ENCODE data around the gene PTPRN2. TPM values are rescaled to one million over a fixed set of nuclear protein-coding genes. Genes with fewer than 3 reads are reported as not detected.

PTPRN2 gene
- total RNA-seq, 1 donor from 2014 or later: 2.4 TPM

DNA sequence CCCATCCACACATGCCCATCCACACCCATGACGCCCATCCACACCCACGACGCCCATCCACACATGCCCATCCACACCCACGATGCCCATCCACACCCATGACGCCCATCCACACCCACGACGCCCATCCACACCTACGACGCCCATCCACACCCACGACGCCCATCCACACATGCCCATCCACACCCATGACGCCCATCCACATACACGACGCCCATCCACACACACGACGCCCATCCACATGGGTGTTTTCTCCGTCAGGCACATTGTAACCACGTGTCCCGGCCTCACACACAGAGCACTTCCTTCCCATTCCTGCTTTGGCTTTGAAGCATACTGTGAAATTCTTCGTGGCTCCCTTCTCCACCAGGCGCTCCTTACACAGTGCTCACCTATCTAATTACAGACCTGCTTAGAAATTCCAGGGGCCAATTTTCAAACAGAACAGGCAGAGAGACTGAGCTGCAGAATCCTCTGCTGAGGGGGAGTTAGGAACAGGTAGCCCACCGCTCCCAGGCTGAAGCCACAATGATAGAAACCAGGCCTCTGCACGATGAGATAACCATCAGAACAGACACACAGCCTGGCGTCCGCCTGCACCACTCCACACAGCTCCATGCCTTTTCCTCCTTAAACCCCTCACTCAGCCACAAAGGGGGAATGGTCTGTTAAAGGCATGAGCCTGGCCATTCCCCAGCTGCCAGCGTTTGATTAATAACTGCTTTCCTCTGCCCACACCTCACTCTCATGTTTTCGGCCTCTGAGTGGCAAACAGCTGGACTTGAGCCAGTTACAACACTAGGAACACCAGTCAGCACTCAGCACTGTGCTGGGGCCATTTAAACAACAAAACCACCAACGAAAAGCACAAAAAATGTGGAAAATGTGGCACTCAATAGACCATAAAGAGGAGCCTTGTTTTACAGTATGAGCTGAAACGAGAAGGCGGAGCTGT lies 501.6 kb downstream of the PTPRN2 start:
- no peak for DNase-seq (ENCODE audit: low read depth)
- Histone ChIP-seq H3K4me3 (ENCODE audit: low read depth, low read length) (no peak overlapping the region), H3K27me3 (ENCODE audit: control insufficient read depth, insufficient read depth, low read length) (no peaks in the 10 kb centered on the region), H3K36me3 (ENCODE audit: control insufficient read depth, insufficient read depth, low read length) (no peaks in the 10 kb centered on the region)
- no peak for TF ChIP-seq CTCF (IDR thresholded peaks at IDR 0.05; ENCODE audit: insufficient read depth, low read length, poor library complexity, severe bottlenecking)

DNA sequence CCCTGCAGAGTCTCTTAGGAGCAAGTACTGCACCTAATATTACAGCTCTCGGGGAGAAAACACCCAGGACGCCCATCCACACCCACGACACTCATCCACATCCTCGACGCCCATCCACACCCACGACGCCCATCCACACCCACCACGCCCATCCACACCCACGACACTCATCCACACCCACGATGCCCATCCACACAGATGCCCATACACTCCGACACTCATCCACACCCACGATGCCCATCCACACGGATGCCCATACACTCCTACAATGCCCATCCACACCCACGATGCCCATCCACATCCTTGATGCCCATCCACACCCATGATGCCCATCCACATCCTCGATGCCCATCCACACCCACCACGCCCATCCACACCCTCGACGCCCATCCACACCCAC lies 503.1 kb downstream of the PTPRN2 start:
- no peak for TF ChIP-seq CTCF (IDR thresholded peaks at IDR 0.05; ENCODE audit: insufficient read depth, low read length, poor library complexity, severe bottlenecking)
- no peaks in the 10 kb centered on the region for H3K36me3 ChIP-seq (ENCODE audit: control insufficient read depth, insufficient read depth, low read length)
- DNase-seq (ENCODE audit: low read depth): no peak
- no peak overlapping the region for H3K4me3 ChIP-seq (ENCODE audit: low read depth, low read length)
- H3K27me3 ChIP-seq (ENCODE audit: control insufficient read depth, insufficient read depth, low read length): no peaks in the 10 kb centered on the region

DNA sequence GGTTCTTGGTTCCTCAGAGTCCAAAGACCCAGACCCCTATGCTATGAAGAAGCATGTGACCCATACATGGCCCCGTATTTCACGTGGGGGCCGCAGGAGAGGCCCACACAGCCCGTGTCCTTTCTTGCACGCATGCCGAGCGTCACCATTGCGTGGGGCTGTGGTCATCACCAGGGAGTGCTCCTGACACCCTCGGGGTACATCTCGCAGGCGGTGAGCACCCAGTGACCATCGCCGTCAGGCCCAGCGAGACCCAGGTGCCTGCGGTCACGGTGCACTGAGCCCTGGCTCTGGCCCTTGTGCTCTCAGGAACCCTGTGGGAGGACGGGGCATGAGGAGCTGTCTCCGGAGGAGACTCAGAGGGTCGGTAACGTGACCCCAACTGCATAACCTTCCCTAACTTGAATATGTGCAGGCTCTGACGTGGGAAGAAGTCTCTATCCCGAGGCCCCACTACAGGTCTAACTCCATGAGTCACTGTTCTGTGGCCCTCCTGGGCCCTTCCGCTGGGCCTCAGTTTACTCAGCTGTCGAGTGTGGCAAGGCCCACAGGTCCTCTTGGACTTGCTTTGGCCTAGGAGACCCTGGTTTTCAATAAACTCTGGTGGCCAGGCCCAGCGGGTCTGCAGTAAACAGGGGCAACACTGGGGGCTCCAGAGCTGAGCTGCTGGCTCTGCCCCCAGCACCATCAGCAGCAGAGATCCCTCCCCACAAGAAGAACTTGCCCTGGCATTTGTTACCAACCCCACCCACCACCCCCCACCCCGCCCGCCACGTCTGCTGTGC lies 503.9 kb downstream of the PTPRN2 start:
- no peaks in the 10 kb centered on the region for H3K27me3 ChIP-seq (ENCODE audit: control insufficient read depth, insufficient read depth, low read length)
- no peak overlapping the region for H3K4me3 ChIP-seq (ENCODE audit: low read depth, low read length)
- no peak for DNase-seq (ENCODE audit: low read depth)
- no peaks in the 10 kb centered on the region for H3K36me3 ChIP-seq (ENCODE audit: control insufficient read depth, insufficient read depth, low read length)
- no peak for TF ChIP-seq CTCF (IDR thresholded peaks at IDR 0.05; ENCODE audit: insufficient read depth, low read length, poor library complexity, severe bottlenecking)

GRCh38 chr7:158082761-158083160 lies 504.9 kb downstream of the PTPRN2 start:
- H3K36me3 ChIP-seq (ENCODE audit: control insufficient read depth, insufficient read depth, low read length): no peaks in the 10 kb centered on the region
- DNase-seq (ENCODE audit: low read depth): no peak
- H3K4me3 ChIP-seq (ENCODE audit: low read depth, low read length): no peak overlapping the region
- no peak for TF ChIP-seq CTCF (IDR thresholded peaks at IDR 0.05; ENCODE audit: insufficient read depth, low read length, poor library complexity, severe bottlenecking)
- H3K27me3 ChIP-seq (ENCODE audit: control insufficient read depth, insufficient read depth, low read length): no peaks in the 10 kb centered on the region

DNA sequence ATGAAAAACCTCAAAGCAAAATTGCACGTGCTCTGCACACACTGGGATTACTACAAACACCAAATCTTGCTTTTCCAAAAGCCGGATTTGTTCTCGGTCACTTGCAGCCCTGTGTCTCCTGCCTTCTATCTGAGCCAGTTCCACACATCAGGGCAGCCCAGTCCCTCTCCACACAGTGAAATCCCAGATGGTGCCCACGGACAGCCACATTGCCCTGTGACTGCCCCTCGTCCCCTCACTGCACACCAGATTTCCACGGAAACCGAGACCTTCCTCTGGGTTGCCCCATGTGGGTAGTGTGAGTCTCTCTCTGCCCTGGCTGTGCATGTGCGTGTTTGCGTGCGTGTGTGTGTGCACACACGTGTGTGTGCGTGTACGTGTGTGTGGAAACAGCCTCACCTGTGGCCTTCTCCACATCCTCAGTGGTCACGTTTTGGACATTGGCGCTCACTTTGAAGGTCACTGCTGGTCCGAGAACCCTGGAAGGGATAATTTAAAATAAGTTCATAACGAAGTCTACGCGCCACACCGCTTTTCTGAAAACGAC lies 506.7 kb downstream of the PTPRN2 start:
- Histone ChIP-seq H3K36me3 (ENCODE audit: control insufficient read depth, insufficient read depth, low read length) (no peaks in the 10 kb centered on the region), H3K4me3 (ENCODE audit: low read depth, low read length) (no peak overlapping the region), H3K27me3 (ENCODE audit: control insufficient read depth, insufficient read depth, low read length) (no peaks in the 10 kb centered on the region)
- no peak for DNase-seq (ENCODE audit: low read depth)
- TF ChIP-seq CTCF (IDR thresholded peaks at IDR 0.05; ENCODE audit: insufficient read depth, low read length, poor library complexity, severe bottlenecking): no peak

Measured in kidney epithelial cell (primary cell).